ENCODE data around the gene HACE1.

DNA sequence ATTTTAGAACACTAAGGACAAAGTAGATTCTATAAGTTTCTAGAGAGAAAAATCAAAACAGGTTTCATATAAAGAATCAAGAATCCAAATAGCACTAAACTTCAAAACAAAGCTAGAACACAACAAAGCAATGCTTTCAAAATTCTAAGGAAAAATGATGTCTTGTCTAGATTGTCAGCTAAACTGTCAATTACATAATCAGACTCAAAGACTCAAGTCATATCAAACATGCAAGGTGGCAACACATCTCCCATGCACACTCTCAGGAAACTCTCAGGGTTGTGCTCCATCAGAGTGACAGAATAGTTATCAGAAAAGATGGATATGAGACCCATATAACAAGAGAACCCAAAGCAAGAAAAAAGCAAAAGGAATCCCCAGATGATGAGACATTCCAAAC is 23.9 kb downstream of the HACE1 start:
- TF ChIP-seq, protein P1, sequence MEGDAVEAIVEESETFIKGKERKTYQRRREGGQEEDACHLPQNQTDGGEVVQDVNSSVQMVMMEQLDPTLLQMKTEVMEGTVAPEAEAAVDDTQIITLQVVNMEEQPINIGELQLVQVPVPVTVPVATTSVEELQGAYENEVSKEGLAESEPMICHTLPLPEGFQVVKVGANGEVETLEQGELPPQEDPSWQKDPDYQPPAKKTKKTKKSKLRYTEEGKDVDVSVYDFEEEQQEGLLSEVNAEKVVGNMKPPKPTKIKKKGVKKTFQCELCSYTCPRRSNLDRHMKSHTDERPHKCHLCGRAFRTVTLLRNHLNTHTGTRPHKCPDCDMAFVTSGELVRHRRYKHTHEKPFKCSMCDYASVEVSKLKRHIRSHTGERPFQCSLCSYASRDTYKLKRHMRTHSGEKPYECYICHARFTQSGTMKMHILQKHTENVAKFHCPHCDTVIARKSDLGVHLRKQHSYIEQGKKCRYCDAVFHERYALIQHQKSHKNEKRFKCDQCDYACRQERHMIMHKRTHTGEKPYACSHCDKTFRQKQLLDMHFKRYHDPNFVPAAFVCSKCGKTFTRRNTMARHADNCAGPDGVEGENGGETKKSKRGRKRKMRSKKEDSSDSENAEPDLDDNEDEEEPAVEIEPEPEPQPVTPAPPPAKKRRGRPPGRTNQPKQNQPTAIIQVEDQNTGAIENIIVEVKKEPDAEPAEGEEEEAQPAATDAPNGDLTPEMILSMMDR (IDR thresholded peaks at IDR 0.05), result no peak
- TF ChIP-seq POLR2A (IDR thresholded peaks at IDR 0.05), result no peak

Data from prostate gland (tissue), 2 donors.